ENCODE results near the gene STAG1.
"Not testable (repeated sequence)": the region's sequence is repeated elsewhere in the genome, so short reads cannot be mapped to it uniquely, and the experiment has no call there.

- TF ChIP-seq CTCF (conservative IDR thresholded peaks at IDR 0.05 in 1 of 2, IDR thresholded peaks at IDR 0.05 in 1 of 2; ENCODE audit: extremely low read depth in 1 of 2, insufficient read depth in 1 of 2, low read depth in 1 of 2, low read length in 2 of 2); EZH2 (IDR thresholded peaks at IDR 0.05; ENCODE audit: borderline replicate concordance, low read length): not testable (repeated sequence)
Observed at GRCh38 chr3:136749602-136750001, 2.6 kb downstream of the STAG1 start.

All from mammary epithelial cell (primary cell).